KBM-7 (cell line): ENCODE data around the gene HES4.
"Not testable (repeated sequence)": the region's sequence is repeated elsewhere in the genome, so short reads cannot be mapped to it uniquely, and the experiment has no call there.

ENCODE experiments used
- DNase-seq: peaks from one replicate; pipeline ENCODE4 v3.0.0-alpha.2; 2015
- in situ Hi-C: fragments of 300-500 bp; cut with MboI; formaldehyde crosslinking; loops from 2 replicates; pipeline ENCODE4 v1.14.3; 2020; ENCODE audit warnings: low sequenced_read_pairs, low pct_unique_long_range_greater_than_20kb, mixed read lengths

Gene HES4

DNA sequence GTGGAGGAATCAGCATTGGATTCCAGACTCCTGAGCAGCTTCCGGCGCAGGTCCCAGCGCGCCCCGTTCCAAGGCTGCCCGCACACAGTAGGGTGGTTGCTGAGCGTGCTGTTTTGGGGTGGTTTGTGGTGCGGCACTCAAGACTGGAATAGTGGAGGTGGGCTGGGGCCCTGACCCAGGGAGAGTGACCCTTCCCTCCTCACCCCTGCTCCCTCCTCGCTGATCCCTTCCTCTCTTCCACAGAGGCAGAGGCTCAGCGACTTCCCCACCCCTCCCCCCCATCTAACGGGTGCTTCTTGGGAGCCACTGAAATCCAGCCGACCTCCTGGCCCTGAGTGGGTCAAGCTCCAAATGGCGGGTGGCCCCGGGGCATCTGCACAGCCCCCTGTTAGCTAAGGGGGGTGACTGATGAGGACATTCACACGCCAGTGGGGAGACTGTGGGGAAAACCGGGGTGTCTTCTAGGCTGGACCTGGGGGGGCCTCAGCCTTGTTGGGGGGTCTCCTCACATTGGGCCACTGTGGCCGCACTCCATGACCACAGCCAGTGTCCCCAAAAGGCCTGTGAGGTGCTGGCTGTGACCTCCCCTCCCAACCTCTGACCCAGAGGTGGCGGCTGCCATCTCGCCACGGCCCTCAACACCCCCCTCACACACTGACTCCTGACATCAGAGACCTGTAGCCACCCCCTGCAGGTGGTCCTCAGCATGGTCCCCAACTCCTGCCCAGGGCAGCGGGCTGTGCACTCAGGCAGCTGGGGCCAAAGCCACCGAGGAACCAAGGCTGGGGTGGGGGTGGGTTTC lies 3.9 kb upstream of the HES4 start:
- no peak for DNase-seq
- in situ Hi-C loops, result no loop called here

DNA sequence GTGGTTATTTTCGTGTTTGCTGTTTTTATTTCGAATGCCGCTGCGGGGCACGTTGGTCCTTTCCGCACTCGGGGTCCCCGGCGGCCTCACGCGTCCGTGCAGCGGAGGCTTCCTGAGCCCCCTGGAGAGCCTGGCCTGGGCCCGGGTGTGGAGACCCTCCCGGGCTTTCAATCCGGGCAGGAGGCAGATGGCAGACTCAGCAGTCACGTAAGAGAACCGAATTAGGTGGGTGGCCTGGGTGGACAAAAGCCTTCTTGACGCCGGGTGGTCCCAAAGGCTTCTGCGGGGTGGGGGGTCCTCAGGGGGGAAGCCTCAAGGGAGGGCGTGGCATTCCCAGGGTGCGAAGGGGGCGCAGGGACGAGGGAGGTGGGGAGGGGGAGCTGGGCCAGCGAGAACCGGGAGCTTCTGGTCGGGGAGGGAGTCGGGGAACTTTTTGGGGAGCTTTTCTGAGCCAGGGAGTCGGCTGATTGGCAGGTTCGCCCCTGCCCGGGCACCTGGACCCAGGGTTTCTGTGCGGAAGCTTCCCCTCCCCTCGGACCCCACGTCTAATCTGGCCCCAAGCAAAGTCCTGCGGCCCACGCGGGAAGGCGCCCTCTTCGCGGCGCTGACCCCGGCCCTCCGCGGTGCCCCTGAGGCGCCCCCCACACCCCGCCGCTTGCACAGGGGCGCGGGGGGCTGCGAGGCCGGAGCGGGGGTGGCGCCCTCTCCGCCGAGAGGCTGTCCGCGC lies 1.3 kb upstream of the HES4 start:
- in situ Hi-C loops, result no loop called here
- no peak for DNase-seq

DNA sequence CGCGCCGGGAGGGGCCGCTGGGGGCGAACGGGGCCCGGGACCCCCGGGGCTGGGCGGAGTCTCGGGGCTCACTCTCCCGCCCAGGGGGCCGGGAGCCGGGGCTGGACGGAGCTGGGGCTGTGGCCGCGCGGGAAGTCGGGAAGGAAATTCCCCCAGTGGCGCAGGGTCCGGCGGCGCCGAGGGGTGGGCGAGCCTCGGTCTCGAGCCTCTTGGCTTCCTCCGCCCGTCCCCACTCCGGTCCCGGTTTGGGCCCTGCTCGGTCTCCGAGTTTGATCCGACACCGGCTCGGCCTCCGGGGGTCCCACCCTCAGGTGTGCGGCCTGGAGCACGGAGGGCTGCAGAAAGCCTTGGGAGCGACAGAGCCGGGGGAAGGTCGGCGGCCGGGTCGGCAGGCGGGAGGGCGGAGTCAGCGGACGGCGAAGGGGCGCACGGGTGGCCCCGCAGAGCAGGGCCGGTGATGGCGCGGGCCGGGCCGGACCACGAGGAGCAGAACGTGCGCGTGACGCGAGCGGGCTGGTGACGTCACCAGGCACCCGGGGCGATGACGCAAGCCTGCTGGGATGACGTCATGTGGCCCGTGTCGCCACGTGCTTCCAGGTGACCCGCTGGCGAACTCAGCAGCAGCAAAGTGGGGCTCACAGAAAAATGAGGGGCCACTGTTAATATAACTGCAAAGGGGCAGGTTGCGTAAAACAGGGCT lies 610 bp upstream of the HES4 start:
- in situ Hi-C loops, result no loop called here

DNA sequence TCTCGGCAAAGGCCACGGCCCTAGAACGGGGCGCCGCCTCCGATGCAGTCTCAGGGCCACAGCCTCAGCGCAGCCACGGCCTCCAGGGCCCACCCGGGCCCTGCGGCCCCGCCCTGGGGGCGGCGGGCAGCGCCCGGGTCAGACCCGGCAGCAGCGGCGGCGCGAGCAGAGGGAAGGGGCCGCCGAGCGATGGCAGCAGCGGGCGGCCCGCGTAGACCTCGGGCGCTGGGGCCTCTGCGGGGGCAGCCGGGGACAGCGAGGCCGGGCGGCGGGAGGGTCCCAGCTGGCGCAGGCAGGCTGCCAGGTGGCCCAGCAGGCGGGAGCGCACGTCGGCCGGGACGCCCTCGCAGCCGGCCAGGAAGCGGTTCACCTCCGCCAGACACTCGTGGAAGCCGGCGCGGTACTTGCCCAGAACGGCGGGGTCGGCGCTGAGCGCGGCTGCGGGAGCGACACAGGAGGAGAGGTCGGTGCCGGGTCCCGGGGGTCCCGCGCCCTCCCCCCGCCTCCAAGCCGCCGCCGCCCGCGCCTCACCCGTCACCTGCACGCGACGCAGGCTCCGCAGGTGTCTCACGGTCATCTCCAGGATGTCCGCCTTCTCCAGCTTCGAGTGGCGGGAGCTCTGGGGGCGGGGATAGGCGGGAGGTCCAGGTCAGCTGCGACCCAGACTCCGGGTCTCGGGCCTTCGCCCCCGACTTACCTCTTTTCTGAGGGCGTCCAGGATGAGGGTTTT lies 737 bp downstream of the HES4 start:
- in situ Hi-C loops, result no loop called here

More for the DNA sequence above, 610 bp upstream of the HES4 start:
- peak; percentile 83 for DNase-seq

DNA sequence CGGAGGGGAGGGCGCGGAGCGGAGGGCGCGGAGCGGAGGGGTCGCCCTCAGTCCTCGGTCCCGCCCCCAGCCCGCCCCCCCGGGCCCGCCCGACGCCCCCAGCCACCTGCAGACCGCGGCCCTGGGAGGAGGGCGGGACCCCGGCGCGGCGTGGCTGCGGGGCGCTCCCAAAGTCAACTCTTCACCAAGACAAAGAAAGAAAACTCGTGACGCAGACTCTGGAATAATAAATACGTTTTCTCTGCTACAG lies 1.2 kb downstream of the HES4 start:
- DNase-seq, result no peak
- in situ Hi-C loops, result no loop called here

More for the DNA sequence above, 737 bp downstream of the HES4 start:
- DNase-seq, result peak; percentile 28

DNA sequence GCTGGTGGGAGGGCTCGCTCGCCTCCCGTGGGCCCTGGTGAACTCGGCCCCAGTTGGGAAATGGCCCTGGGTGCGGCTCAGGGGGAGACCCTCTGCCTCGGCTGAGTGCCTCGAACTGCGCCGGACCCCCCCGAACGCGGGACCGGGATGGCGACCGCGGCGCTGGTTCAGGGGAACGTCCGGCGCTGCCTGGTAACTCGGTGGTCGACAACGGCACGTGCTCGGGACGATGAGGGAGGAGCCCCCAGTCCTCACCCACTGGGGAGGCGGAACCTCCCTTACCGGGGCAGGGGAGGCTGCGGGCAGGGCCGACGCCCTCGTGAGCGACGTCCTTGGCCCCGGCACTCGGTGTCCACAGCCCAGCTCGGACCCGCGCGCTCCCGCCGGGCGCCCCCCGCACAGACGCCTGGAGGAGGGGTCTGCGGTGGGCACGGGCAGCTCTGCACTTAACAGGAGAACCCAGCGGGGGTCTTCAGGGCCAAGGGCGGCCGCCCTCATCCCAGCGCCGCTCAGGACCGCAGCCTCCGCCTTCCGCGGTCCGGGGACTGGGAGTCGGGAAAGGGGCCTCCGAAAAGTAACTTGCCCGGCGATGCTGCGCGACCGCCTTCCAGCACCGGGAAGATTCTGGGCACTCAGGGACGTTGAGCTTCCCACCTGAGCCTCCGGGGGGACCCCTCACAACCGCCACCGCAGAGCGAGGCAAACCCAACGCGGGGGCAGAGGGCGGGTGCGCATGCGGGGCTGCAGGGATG lies 1.7 kb downstream of the HES4 start:
- no peak for DNase-seq
- in situ Hi-C loops, result no loop called here

DNA sequence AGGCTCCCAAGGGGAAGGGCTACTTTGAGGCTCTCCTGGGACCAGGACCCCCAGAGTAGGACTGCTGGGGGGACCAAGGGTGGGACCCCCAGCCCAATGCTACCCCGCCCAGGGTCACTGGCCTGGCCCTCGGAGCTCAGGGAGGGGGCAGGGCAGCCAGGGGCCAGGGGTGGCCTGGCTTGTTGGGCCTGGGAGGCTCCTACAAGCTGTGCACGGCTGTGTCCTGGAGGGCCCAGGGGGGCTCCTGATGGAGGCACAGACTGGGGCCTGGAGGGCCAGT lies 2.2 kb downstream of the HES4 start:
- in situ Hi-C loops, result no loop called here
- no peak for DNase-seq

DNA sequence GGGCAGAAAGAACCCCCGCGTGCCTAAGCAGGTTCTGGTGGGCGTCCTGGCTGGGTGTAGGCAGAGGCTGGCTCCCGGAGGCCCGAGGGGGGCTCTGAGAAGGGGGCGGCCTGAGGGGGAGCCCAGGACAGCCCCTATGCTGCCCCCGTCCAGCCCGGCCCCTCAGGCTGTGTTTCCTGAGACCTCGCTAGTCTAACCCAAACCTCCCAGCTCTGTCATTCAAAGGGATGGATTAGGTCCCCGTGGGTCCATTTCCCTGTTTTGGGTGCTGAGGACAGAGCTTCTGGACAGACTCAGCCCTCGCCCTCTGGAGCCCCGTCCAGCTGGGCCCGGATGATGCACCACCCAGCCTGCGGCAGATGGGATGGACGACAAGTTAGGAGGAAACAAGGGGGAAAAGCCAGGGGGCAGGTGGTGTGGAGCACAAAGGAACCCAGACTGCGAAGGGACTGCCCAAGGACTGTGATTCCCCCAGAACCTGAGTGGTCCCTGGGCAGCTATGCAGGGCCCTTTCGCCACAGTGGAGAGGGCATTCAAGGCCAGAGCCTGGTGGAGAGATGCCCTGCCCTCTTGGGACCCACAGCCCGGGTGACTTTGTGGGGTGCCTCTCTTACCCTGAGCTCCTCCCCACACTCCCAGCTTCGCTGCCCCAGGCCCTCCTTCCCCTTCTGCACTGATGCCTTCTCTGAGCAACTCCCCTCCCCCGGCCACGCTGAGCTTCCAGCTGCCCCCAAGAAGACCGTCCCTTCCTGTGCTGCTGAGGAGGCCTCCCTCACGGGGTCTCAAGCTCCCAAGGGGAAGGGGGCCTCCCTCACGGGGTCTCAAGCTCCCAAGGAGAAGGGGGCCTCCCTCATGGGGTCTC lies 2.8 kb downstream of the HES4 start:
- in situ Hi-C loops, result no loop called here
- DNase-seq, result no peak

DNA sequence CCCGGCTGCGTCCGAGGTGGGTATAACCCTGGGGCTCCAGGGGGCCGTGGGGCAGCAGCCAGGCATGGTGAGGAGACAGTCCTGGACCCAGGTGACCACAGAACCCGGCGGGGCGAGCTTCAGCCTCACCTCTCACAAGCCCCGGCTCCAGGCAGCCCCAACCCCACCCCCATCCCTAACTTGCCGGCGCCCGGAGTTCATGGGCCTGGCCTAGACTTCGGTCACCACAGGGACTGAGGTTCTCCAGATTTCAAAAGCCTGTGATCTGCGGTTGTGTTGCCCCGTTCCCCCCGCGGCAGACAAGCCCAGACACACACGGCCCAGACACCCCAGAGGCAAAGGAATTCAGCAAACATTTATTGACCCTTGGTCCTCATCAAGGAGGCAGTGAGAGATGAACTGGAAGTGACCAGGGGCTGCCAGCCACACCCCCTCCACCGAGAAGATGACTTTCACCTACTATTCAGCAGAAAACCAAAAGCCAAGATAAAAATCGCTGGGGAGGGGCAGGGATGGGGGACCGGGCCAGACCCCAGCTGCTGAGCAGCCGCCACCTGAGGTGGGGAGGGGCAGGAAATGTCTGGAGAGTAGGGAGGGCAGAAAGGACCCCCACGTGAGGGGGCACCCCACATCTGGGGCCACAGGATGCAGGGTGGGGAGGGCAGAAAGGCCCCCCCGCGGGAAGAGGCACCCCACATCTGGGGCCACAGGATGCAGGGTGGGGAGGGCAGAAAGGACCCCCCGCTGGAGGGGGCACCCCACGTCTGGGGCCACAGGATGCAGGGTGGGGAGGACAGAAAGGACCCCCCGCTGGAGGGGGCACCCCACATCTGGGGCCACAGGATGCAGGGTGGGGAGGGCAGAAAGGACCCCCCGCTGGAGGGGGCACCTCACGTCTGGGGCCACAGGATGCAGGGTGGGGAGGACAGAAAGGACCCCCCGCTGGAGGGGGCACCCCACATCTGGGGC lies 3.9 kb downstream of the HES4 start:
- no peak for DNase-seq
- in situ Hi-C loops, result no loop called here

DNA sequence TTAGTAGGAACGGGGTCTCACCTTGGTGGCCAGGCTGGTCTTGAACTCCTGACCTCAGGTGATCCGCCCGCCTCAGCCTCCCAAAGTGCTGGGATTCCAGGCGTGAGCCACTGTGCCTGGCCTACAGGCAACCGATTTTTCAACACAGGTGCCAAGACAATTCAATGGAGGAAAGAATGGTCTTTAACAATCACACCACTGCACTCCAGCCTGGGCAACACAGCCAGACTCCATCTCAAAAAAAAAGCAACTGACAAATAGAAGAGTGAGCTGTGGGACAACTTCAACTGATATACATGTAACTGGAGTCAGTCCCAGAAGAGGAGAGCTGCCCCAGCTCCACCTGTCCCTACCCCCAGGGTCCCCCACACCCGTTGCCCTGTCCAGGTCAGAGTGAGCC lies 5.4 kb downstream of the HES4 start:
- in situ Hi-C loops, DNase-seq: not testable (repeated sequence)

DNA sequence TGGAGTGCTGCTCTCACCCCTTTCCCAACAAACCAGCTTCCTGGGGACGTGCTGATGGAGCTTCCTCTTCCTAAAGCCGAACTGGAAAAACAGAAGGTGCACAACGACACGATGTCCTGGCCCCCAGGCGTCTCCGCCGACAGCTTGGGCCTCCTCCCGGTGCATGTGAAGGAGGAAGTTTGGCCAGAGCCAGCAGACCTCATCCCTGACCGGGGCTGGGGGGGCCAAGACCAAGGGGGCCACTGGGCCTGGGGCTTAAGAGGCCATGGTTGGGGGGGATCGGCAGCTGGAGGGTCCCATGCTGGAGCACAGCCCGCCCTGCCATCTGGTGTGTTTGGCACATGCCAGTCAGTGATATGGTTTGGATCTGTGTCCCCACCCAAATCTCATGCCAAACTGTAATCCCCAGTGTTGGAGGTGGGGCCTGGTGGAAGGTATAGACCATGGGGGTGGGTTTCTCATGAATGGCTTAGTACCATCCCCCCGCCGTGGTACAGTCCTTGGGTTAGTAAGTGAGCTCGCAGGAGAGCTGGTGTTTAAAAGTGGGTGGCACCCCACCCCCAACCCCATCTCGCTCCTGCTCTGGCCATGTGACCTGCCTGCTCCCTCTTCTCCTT lies 6.4 kb downstream of the HES4 start:
- in situ Hi-C loops, result no loop called here
- DNase-seq, result no peak

DNA sequence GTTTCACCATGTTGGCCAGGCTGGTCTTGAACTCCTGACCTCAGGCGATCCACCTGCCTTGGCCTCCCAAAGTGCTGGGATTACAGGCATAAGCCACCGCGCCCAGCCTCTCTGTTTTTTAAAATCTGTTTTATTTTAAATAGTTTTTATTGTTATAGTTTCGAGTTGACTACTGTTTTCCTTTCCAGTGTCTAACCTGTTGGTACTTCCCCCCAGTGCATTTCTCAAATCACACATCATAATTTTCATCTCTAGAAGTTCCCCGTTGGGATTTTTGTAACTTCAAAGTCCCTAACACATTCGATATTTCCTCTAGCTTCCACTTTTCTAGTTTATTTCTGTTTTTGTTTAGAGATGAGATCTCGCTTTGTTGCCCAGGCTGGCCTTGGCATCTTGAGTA lies 7.5 kb downstream of the HES4 start:
- in situ Hi-C loops, result no loop called here

DNA sequence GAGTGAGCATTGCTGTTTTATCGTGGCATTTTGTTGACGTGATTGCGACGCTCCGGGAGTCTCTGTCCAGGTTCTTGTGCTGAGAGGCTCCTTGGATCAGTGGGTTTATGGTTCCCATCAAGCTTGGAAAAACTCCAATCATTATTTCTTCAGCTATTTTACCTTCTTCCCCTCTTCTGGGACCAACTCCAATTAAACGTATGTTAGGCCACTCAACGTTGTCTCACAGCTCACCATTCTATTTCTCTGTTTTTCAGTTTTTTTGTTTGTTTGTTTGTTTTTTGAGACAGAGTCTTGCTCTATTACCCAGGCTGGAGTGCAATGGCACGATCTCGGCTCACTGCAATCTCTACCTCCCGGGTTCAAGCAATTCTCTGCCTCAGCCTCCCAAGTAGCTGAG lies 8.0 kb downstream of the HES4 start:
- in situ Hi-C loops, result no loop called here
- no peak for DNase-seq

More for the DNA sequence above, 7.5 kb downstream of the HES4 start:
- no peak for DNase-seq

DNA sequence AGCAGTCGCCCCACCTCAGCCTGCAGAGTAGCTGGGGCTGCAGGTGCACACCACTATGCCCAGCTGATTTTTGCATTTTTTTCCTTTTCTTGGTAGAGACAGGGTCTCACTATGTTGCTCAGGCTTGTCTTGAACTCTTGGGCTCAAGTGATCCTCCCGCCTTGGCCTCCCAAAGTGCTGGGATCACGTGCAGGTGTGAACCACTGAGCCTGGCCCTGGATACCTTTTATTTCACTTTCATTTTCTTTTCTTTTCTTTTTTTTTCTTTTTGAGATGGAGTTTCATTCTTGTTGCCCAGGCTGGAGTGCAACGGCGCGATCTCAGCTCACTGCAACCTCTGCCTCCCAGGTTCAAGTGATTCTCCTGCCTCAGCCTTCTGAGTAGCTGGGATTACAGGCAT lies 8.6 kb downstream of the HES4 start:
- DNase-seq, in situ Hi-C loops: not testable (repeated sequence)

DNA sequence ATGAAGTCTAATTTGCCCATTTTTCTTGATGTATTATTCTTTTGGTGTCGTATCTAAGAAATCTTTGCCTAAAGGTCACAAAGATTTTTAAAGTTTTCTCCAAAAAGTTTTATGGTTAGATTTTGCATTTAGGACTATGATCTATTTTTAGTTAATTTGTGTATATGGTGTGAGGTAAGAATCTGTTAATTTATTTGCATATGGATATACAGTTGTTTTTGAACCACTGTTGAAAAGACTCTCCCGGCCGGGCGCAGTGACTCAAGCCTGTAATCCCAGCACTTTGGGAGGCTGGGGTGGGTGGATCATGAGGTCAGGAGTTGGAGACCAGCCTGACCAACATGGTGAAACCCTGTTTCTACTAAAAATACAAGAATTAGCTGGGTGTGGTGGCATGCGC lies 11.8 kb downstream of the HES4 start:
- DNase-seq, in situ Hi-C loops: not testable (repeated sequence)

DNA sequence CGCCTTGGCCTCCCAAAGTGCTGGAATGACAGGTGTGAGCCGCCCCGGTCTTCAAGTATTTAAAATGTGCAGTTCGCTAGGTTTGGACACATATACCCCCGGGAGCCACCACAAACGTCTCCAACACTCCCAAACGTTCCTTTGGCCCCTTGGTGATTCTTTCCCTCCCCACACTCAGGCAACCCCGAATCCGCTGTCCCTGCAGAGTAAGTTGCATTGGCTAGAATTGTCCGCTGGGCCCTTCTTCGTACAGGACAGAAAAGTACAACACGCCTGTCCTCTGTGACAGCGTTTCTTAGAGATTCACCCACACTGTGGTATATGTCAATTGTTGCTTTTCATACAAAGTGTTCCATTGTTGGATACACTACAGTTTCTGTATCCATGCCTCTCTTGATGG lies 14.8 kb downstream of the HES4 start:
- in situ Hi-C loops, result no loop called here
- DNase-seq, result no peak

DNA sequence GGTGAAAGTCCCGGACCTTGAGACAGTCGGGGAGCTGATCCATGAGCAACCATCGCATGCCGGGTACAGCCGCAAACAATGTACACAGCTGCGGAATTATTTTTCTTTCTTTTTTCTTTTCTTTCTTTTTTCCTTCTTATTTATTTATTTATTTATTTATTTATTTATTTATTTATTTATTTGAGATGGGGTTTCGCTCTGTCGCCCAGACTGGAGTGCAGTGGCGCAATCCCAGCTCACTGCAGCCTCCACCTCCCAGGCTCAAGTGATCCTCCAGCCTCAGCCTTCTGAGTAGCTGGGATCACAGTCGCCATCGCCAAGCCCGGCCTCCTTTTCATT lies 15.5 kb downstream of the HES4 start:
- no peak for DNase-seq
- in situ Hi-C loops, result no loop called here
